ENCODE measurements around the gene F5. TPM values are rescaled to one million over a fixed set of nuclear protein-coding genes. Genes with fewer than 3 reads are reported as not detected.
"Not testable (repeated sequence)": the region's sequence is repeated elsewhere in the genome, so short reads cannot be mapped to it uniquely, and the experiment has no call there.

F5 gene
- total and polyA plus RNA-seq, 2 experiments from 2014 or later = 20.4 to 24.0 TPM

- Histone ChIP-seq H4K20me1 (ENCODE audit: insufficient read depth, poor library complexity, severe bottlenecking) (no peaks in the 10 kb centered on the region), H3K4me3 (no peak overlapping the region), H3K4me2 (peak overlapping the region; percentile 32), H3K27me3 (no peaks in the 10 kb centered on the region), H2AFZ (no peak overlapping the region), H3K27ac (no peak overlapping the region), H3K4me1 (ENCODE audit: insufficient read depth) (peaks cover 12% of the 10 kb centered on the region), H3K79me2 (no peaks in the 10 kb centered on the region), H3K9me3 (ENCODE audit: low read depth) (no peaks in the 10 kb centered on the region), H3K36me3 (replicated peaks; ENCODE audit: insufficient read depth, low read depth) (no peaks in the 10 kb centered on the region), H3K9me2 (replicated peaks; ENCODE audit: insufficient read depth) (no peaks in the 10 kb centered on the region)
- no peak for DNase-seq (ENCODE audit: low spot score)
- TF ChIP-seq CTCF (IDR thresholded peaks at IDR 0.05; ENCODE audit: poor library complexity) (no peak), EZH2phosphoT487 (IDR thresholded peaks at IDR 0.05; ENCODE audit: low read depth, severe bottlenecking, unreplicated experiment) (no peak), EZH2 (IDR thresholded peaks at IDR 0.05; ENCODE audit: borderline replicate concordance) (no peak)
- WGBS (ENCODE audit: low lambda C conversion rate, missing lambda C conversion rate) = 54% methylated on average over 2 of the region's 2 CpGs
Observed at GRCh38 chr1:169507413-169507812, 78.9 kb downstream of the F5 start.

- not testable (repeated sequence) for H3K79me2 ChIP-seq; H4K20me1 ChIP-seq (ENCODE audit: insufficient read depth, poor library complexity, severe bottlenecking); H3K27me3 ChIP-seq; DNase-seq (ENCODE audit: low spot score); H3K27ac ChIP-seq; H3K4me3 ChIP-seq; H3K4me2 ChIP-seq; H2AFZ ChIP-seq; H3K36me3 ChIP-seq (replicated peaks; ENCODE audit: insufficient read depth, low read depth); H3K4me1 ChIP-seq (ENCODE audit: insufficient read depth); H3K9me2 ChIP-seq (replicated peaks; ENCODE audit: insufficient read depth); H3K9me3 ChIP-seq (ENCODE audit: low read depth)
- WGBS (ENCODE audit: low lambda C conversion rate, missing lambda C conversion rate) = 96% methylated on average over 2 of the region's 2 CpGs
Observed at GRCh38 chr1:169503601-169504000, 82.7 kb downstream of the F5 start.

- DNase-seq (ENCODE audit: low spot score) = no peak
- no peak overlapping the region for H3K4me2 ChIP-seq
- no peaks in the 10 kb centered on the region for H3K79me2 ChIP-seq
- H3K4me3 ChIP-seq = no peak overlapping the region
- no peaks in the 10 kb centered on the region for H3K36me3 ChIP-seq (replicated peaks; ENCODE audit: insufficient read depth, low read depth)
- TF ChIP-seq CTCF (IDR thresholded peaks at IDR 0.05; ENCODE audit: poor library complexity) = no peak
- no peak for TF ChIP-seq EZH2 (IDR thresholded peaks at IDR 0.05; ENCODE audit: borderline replicate concordance)
- TF ChIP-seq EZH2phosphoT487 (IDR thresholded peaks at IDR 0.05; ENCODE audit: low read depth, severe bottlenecking, unreplicated experiment) = no peak
- no peaks in the 10 kb centered on the region for H4K20me1 ChIP-seq (ENCODE audit: insufficient read depth, poor library complexity, severe bottlenecking)
- H3K27me3 ChIP-seq = no peaks in the 10 kb centered on the region
- no peak overlapping the region for H2AFZ ChIP-seq
- H3K4me1 ChIP-seq (ENCODE audit: insufficient read depth) = no peaks in the 10 kb centered on the region
- no peaks in the 10 kb centered on the region for H3K9me3 ChIP-seq (ENCODE audit: low read depth)
- H3K9me2 ChIP-seq (replicated peaks; ENCODE audit: insufficient read depth) = no peaks in the 10 kb centered on the region
- H3K27ac ChIP-seq = no peak overlapping the region
Observed at GRCh38 chr1:169499807-169500206, 86.5 kb downstream of the F5 start.

GRCh38 chr1:169497317-169497716 is 89.0 kb downstream of the F5 start:
- no peaks in the 10 kb centered on the region for H4K20me1 ChIP-seq (ENCODE audit: insufficient read depth, poor library complexity, severe bottlenecking)
- no peak overlapping the region for H3K4me2 ChIP-seq
- no peaks in the 10 kb centered on the region for H3K9me2 ChIP-seq (replicated peaks; ENCODE audit: insufficient read depth)
- no peaks in the 10 kb centered on the region for H3K27me3 ChIP-seq
- H3K4me3 ChIP-seq = no peak overlapping the region
- 91% methylated on average over 2 of the region's 2 CpGs for WGBS (ENCODE audit: low lambda C conversion rate, missing lambda C conversion rate)
- H3K36me3 ChIP-seq (replicated peaks; ENCODE audit: insufficient read depth, low read depth) = no peaks in the 10 kb centered on the region
- DNase-seq (ENCODE audit: low spot score) = no peak
- no peak overlapping the region for H3K27ac ChIP-seq
- H3K4me1 ChIP-seq (ENCODE audit: insufficient read depth) = no peaks in the 10 kb centered on the region
- TF ChIP-seq EZH2phosphoT487 (IDR thresholded peaks at IDR 0.05; ENCODE audit: low read depth, severe bottlenecking, unreplicated experiment) (no peak), EZH2 (IDR thresholded peaks at IDR 0.05; ENCODE audit: borderline replicate concordance) (no peak), CTCF (IDR thresholded peaks at IDR 0.05; ENCODE audit: poor library complexity) (no peak)
- H2AFZ ChIP-seq = no peak overlapping the region
- H3K79me2 ChIP-seq = no peaks in the 10 kb centered on the region
- no peaks in the 10 kb centered on the region for H3K9me3 ChIP-seq (ENCODE audit: low read depth)

Data from hepatocyte (in vitro differentiated cells).